HG03521 (cell line): ENCODE measurements around the gene EHBP1L1.

Experiments
- ATAC-seq: cut with Tn5 transposase; IDR thresholded peaks from one replicate; pipeline ENCODE4 v1.9.1; 2021; ENCODE audit warnings: mild to moderate bottlenecking, moderate library complexity; ENCODE audit not compliant: unreplicated experiment

EHBP1L1 gene

DNA sequence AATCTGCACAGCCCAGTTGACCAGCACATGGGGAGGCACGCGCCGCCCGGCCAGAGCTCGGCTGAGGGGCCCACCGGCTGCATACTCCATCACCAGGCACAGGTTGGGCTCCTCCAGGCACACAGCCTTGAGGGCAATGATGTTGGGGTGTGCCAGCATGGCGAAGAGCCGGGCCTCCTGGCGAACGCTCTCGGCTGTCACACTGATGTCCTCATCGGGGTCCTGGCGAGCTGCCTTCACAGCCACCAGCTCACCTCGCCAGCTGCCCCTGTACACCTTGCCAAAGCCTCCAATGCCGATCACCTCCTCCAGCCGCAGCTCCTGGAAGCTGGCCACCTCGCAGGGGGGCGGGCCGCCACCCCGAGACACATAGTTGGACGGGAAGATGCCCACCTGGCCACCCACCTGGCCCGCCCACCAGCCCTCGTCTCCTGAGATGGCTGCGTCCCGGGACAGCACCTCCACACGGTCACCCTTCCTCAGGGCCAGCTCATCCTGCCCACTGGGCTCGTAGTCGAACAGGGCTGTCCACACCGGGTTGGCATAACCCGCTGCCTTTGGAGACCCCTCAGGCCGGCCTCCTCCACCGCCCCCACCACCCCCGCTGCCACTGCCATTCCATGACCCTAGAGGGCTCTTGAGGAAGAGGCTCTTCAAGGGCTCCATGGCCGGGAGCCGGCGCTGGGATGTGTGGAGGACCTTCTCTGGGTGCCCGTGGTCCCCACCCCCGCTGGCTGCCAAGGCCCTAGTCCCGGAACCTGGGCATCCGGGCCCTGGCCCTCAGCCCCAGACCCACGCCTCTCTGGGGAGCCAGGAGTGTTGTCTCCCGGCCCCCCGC is 37.5 kb downstream of the EHBP1L1 start:
- no peak for ATAC-seq

DNA sequence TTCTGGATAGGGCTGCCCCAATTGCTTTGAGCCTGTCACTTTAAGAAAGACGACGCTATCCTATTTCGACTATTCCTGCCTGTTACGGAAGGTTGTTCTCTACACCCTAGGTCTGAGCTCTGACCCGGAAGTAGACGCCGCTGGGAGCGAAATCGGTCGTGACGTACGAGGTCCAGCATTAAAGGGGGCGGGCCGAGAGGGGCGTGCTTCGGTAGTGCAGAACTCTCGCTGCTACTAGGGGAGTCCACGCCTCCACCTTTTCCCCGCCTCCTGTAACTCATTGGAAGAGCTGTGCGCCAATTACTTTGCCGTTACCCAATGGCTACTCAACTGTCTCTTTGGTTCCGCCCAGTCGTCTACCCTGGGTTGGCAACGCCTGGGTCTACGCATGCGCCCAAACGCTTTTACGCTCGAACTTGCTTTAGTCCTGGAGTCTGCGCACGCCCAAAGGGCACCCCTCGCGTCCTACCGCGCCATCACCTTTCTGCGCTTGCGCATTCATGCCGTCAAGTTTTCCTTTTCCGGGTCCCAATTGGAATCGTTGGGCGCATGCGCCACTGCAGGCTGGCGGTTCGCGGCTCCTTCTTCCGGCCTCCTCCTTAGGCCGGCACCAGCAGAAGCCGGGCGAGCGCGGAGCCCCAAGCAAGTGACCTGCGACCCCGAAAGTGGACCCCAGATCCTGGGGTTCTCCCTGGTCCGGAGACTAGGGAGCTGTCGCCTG is 39.5 kb downstream of the EHBP1L1 start, which contains the start of gene PCNX3:
Gene PCNX3, plus strand, starts transcription at position 548 of the 721 bp plus-strand sequence. CDS start 536 bp downstream, outside the sequence.
- ATAC-seq: peak; percentile 82

DNA sequence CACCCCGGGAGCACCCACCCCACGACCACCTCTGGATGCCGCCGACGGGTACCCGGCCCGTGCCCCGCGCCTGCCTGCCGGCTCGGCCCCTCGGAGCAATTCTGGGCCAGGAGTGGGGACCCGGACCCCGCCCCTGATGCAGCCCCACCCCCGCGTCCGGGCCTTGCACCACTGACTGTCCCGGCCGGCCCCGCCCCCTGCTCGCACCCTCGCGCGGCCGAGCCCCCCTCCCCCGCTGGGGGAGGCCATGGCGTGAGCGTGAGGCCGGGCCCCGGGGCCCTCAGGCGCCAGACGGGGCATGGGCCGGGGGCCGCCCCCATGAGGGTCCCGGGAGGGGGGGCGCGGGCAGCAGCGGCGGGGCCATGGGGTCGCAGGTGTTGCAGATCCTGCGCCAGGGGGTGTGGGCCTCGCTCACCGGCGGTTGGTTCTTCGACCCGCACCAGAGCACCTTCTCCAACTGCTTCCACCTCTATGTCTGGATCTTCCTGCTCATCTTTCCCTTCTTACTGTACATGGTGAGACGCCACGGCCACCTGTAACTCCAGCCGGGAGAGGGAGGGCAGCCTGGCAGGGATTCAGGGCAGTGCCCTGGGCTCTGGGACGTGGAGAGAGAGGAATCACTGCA is 40.2 kb downstream of the EHBP1L1 start:
- no peak for ATAC-seq

DNA sequence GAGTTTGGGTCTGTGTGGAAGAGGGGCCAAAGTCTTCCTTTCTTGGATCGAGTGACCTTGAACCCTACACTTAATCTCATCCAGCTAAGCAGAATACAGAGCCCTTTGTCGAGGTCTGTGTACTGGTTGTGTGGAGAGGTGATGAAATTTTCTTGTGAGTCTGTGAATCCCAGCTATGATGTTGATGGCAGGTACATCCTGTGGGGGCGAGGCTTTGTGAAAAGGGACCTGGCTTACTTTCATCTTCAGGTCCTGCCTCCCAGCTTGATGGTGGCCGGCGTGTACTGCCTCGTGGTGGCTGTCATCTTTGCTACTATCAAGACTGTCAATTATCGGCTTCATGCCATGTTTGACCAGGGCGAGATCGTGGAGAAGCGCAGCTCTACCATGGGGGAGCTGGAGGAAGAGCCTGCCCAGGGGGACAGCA is 40.7 kb downstream of the EHBP1L1 start:
- ATAC-seq: no peak

DNA sequence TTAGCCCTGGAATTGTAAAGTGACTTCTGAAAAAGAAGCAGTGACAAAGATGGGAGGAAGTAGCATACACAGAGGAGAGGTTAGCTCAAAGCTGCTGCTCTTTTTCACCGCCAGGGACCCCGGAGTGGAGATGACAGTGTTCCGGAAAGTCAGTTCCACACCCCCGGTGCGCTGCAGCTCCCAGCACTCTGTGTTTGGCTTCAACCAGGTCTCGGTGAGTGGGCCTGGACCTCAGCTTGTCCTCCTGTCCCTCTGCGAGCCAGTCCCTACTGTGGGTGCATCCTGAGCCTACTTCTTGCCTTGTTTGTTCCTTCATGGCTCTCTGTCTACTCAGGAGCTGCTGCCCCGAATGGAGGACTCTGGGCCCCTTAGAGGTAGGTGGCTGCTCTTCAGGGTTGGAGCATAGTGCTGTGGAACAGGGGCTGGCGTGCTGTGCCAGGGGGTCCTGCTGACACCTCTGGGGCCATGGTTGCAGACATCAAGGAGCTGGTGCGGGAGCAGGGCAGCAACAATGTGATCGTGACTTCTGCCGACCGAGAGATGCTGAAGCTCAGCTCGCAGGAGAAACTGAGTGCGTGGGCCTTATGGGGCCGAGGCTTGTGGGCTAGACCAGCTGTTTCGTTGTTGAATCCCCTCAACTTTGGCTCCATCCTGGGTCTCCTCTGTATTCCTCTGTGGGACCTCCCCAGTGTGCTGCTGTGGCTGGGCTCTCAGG is 41.4 kb downstream of the EHBP1L1 start:
- ATAC-seq: no peak

DNA sequence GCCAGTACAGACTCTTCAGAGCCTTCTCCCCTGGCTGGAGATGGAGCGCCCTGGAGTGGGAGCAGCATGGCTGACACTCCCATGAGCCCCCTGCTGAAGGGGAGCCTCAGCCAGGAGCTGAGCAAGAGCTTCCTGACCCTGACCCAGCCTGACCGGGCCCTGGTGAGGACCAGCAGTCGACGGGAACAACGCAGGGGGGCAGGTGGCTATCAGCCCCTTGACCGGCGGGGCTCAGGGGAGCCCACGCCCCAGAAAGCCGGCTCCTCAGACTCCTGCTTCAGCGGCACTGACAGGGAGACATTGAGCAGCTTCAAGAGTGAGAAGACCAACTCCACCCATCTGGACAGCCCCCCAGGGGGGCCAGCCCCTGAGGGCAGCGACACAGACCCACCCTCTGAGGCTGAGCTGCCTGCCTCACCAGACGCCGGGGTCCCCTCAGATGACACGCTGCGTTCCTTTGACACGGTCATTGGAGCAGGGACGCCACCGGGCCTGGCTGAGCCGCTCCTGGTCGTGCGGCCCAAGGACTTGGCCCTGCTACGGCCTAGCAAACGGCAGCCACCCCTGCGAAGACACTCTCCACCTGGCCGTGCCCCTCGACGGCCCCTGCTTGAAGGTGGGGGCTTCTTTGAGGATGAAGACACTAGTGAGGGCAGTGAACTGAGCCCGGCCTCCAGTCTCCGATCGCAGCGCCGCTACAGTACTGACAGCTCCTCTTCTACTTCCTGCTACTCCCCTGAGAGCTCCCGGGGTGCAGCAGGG is 42.3 kb downstream of the EHBP1L1 start:
- ATAC-seq: no peak

DNA sequence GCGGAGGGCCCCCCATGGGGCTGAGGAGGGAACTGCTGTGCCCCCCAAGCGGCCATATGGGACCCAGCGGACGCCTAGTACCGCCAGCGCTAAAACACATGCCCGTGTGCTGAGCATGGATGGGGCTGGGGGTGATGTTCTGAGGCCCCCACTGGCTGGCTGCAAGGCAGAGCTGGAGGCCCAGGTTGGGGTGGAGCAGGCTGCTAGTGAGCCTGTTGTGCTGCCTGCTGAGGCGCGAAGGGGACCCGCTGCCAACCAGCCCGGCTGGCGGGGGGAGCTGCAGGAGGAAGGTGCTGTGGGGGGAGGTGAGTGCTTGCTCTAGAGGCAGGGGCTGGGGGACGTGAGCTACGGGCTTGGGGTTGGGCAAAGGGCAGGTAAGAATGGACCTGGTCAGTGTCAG is 42.9 kb downstream of the EHBP1L1 start:
- no peak for ATAC-seq

DNA sequence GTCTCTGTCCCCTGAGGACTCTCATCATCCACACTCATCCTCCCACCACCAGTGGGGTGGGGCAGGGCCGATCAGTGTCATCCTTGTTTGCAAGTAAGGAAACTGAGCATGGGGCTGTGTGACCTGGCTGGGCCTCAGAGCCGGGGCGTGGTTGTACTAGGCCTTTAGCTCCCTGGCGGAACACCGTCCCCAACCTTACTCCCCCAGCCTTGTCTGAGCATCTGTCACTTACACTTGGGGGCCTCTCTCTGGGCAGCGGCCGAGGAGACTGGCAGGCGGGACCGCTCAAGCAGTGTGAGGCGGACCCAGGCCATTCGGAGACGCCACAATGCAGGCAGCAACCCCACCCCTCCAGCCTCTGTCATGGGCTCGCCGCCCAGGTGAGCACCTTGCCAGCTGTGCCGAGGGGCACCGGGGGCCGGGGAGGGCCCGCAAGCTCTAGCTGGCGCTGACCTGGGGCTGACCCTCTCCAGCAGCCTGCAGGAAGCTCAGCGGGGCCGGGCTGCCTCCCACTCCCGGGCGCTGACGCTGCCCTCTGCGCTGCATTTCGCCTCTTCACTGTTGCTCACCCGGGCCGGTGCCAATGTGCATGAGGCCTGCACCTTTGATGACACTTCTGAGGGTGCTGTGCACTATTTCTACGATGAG is 43.6 kb downstream of the EHBP1L1 start:
- ATAC-seq: no peak

DNA sequence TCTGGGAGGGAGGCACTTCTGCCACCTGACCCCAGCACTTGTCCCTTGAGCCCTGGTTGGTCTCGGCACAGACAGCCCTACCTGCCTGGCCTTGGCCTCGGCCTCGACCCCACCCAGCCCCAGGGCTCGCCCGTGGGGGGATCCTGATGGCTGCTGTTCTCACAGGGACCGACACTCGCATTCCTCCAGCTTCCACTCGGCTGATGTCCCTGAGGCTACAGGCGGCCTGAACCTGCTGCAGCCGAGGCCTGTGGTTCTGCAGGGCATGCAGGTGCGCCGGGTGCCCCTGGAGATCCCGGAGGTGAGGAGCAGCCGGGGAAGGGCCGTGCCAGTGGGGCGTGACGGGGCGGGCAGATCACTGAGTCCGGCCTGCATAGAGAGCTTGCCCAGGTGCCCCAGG is 44.8 kb downstream of the EHBP1L1 start:
- no peak for ATAC-seq

DNA sequence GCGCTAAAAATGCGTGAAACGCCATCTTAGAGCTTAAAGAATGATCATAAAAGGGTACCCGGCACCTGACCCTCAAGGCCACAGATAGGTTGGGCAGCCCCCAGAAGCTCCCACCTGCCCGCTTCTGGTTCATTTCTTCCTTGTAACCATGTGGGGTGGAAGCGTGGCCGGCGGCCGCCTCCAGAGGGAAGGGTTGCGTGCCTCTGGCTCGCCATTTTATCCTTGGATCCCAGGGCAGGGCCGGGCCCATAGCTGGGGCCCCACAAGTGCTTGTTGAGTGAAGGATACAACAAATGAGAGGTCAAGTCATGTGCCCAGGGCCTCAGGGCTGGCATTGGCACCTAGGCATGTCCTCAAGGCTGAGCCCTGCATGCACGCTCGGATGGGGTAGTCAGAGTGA is 45.6 kb downstream of the EHBP1L1 start:
- no peak for ATAC-seq

DNA sequence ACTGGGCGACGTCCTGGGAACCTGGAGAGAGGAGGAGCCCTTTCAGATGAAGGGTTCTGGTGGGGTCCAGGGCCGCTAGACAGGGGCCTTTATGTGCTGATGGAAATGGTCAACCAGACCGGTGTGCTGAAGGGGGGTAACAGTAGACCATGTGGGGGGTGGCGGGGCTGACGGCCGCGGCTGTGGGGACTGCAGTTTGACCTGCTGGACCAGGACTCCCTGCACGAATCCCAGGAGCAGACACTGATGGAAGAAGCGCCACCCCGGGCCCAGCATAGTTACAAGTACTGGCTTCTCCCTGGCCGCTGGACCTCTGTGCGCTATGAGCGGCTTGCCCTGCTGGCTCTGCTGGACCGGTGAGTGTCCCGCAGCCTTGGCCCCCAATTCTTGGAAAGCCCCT is 46.2 kb downstream of the EHBP1L1 start:
- no peak for ATAC-seq

DNA sequence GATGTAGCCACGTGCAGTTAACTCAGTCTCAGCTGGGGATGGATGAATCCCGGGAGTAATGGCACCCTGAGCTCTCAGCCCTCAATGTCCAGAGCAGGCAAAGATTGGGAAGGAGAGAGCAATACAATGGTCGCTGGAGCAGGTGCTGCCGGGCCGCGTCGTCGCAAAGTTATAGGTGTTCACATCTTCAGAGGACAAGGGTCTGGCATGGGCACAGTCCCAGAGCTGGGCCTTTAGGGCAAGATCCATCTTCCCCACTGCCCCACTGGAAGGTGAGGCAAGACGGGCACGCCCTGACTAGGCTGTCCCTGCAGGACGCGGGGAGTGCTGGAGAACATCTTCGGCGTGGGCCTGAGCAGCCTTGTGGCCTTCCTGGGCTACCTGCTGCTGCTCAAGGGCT is 47.3 kb downstream of the EHBP1L1 start:
- ATAC-seq: no peak

DNA sequence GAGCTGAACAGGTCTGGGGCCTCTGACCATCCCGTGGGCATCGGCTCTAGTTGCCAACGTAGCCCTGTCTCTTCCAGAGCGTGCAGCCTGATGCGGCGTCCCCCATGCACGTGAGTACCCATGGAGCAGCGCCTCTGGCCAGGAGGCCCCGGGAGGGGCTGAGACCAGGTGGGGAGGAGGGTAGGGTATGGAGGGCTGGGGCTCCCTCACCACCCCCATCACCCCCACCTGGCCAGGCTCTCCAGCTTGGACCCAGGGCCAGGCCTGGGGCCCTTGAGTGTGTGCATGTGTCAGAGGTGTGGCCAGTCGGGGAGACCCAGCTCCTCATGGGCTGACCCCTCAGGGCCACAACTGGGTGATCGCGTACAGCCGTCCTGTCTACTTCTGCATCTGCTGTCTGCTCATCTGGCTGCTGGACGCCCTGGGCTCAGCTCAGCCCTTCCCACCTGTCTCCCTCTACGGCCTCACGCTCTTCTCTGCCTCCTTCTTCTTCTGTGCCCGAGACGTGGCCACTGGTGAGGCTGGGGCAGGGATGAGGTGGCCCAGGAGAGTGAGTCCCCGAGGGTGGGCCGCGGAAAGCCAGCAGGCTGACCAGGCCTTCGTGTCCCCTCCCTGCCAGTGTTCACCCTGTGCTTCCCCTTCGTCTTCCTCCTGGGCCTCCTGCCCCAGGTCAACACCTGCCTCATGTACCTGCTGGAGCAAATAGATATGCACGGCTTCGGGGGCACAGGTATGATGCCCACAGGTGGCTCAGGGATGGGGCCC is 48.2 kb downstream of the EHBP1L1 start:
- ATAC-seq: no peak

DNA sequence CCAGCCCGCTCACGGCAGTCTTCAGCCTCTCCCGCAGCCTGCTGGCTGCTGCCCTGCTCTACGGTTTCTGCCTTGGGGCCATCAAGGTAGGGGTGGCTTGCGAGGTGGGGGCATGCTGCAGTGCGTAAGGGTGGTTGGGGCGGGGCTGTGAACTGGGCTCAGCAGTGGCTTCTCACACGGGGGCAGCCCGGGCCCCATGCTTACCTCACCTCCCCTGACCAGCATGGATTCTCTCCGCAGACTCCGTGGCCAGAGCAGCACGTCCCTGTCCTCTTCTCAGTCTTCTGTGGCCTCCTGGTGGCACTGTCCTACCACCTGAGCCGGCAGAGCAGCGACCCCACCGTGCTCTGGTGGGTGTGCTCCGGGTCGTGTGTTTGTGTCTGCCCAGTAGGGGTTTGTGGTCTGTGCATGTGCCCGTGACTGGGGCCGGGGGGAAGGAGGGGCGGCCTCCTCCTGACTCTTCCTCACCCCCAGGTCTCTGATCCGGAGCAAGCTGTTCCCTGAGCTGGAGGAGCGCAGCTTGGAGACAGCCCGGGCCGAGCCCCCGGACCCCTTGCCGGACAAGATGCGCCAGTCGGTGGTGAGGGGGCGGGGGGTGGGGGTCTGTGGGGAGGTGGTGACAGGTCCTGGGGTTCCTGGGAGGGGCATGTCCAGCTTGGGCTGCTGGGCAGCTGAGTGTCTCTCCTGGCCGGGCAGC is 49.2 kb downstream of the EHBP1L1 start:
- no peak for ATAC-seq

DNA sequence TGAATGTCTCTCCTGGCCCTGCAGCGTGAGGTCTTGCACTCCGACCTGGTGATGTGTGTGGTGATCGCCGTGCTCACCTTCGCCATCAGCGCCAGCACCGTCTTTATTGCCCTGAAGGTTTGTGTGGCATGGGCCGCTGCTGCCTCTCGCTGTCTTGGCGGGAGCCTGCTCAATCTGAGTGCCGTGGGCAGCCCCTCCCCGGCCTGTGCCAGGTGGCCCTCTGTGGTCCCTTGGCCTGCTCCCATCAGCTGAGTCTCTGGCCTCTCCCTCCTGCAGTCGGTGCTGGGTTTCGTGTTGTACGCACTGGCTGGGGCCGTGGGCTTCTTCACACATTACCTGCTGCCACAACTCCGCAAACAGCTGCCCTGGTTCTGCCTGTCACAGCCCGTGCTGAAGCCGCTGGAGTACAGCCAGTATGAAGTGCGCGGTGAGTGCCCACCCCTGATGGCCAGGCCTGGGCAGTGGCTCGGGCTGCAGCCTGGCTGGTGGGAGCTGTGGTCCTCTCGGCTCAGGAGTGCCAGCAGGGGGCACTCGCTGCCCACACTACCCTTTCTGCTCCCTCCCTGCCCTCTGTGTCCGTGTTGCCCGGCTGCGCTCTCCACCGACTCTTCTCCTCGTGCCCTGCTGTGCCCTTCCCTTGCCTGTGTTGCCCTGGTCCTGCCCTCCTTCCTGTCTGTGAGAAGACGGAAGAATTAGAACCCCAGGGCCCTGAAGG is 49.9 kb downstream of the EHBP1L1 start:
- ATAC-seq: no peak

DNA sequence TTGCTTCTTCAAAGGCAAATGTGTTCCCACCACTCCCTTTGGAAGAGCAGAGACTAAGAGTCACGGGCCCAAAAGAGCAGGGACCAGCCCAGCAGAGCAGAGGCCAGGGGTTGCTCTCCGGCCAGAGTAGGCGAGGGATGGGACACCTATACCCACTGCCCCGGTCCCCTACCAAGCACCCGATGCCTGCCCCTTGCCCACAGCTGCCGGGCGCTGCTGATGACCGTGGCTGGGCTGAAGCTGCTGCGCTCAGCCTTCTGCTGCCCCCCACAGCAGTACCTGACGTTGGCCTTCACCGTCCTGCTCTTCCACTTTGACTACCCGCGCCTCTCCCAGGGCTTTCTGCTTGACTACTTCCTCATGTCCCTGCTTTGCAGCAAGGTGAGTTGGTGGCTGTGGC is 51.3 kb downstream of the EHBP1L1 start:
- ATAC-seq: no peak

DNA sequence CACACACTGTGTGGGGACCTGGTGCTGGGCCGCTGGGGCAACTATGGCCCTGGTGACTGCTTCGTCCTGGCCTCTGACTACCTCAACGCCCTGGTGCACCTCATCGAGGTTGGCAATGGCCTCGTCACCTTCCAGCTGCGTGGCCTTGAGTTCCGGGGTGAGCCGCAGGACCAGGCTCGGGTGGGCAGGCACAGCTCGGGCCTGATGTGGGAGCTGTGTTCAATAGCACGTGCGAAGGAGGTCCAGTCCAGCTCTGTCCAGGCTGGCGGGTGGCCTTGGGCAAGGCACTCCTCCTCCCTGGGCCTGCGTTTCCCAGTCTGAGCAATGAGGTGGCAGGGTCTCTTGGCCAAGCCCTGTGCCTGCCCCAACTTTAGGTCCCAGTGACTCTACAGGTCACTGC is 53.7 kb downstream of the EHBP1L1 start:
- no peak for ATAC-seq

DNA sequence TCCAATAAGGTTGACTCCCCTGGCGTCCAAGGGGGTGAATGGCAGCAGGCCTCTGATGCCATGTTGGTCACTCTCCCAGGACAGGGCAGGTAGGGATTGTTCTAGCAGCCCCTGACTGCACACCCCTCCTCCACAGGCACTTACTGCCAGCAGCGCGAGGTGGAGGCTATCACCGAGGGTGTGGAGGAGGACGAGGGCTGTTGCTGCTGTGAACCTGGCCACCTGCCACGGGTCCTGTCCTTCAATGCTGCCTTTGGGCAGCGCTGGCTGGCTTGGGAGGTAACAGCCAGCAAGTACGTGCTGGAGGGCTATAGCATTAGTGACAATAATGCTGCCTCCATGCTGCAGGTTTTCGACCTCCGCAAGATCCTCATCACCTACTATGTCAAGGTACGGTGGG is 54.4 kb downstream of the EHBP1L1 start:
- no peak for ATAC-seq
